IPS-18c (cell line): Measurements from ENCODE around the gene C2orf49.

Experiments used
- H3K4me3 ChIP-seq: 2 replicates; pipeline ENCODE4 v1.7.0; 2013; ENCODE audit warnings: low read depth, mild to moderate bottlenecking, low read length, moderate library complexity; ENCODE audit not compliant: insufficient read depth
- H3K9me3 ChIP-seq: one replicate; pipeline ENCODE4 v1.6.1; 2013; ENCODE audit warnings: mild to moderate bottlenecking, low read length, moderate library complexity; ENCODE audit not compliant: control insufficient read depth, insufficient read depth

Gene C2orf49

GRCh38 chr2:105337122-105338019, at the start of gene C2orf49:
Gene C2orf49, plus strand, starts transcription at chr2:105337540. Its CDS starts 48 bp downstream, at chr2:105337588.
- H3K9me3 ChIP-seq = no peaks in the 10 kb centered on the region

GRCh38 chr2:105287692-105288091, 49.6 kb upstream of the C2orf49 start:
- Histone ChIP-seq H3K9me3 (no peaks in the 10 kb centered on the region), H3K4me3 (no peak overlapping the region)

More at GRCh38 chr2:105337122-105338019, at the start of gene C2orf49:
- H3K4me3 ChIP-seq = peak within 1 kb of the TSS; percentile 73

- no peak overlapping the region for H3K4me3 ChIP-seq
- no peaks in the 10 kb centered on the region for H3K9me3 ChIP-seq
Observed at GRCh38 chr2:105288133-105288532, 49.2 kb upstream of the C2orf49 start.

GRCh38 chr2:105290981-105291660, 46.2 kb upstream of the C2orf49 start:
- Histone ChIP-seq H3K9me3 (no peaks in the 10 kb centered on the region), H3K4me3 (no peak overlapping the region)

- no peaks in the 10 kb centered on the region for H3K9me3 ChIP-seq
- no peak overlapping the region for H3K4me3 ChIP-seq
Observed at GRCh38 chr2:105291981-105292380, 45.4 kb upstream of the C2orf49 start.

GRCh38 chr2:105294046-105294445, 43.3 kb upstream of the C2orf49 start:
- H3K4me3 ChIP-seq = no peak overlapping the region
- no peaks in the 10 kb centered on the region for H3K9me3 ChIP-seq

- Histone ChIP-seq H3K9me3 (no peaks in the 10 kb centered on the region), H3K4me3 (no peak overlapping the region)
Observed at GRCh38 chr2:105294844-105295481, 42.4 kb upstream of the C2orf49 start.

- H3K4me3 ChIP-seq = no peak overlapping the region
- H3K9me3 ChIP-seq = no peaks in the 10 kb centered on the region
Observed at GRCh38 chr2:105296017-105296611, 41.2 kb upstream of the C2orf49 start.

GRCh38 chr2:105297216-105297615, 40.1 kb upstream of the C2orf49 start:
- no peaks in the 10 kb centered on the region for H3K9me3 ChIP-seq
- H3K4me3 ChIP-seq = no peak overlapping the region

- Histone ChIP-seq H3K4me3 (no peak overlapping the region), H3K9me3 (no peaks in the 10 kb centered on the region)
Observed at GRCh38 chr2:105298017-105298416, 39.3 kb upstream of the C2orf49 start.

GRCh38 chr2:105299290-105299689, 38.0 kb upstream of the C2orf49 start:
- Histone ChIP-seq H3K9me3 (no peaks in the 10 kb centered on the region), H3K4me3 (no peak overlapping the region)

GRCh38 chr2:105301646-105302045, 35.7 kb upstream of the C2orf49 start:
- Histone ChIP-seq H3K9me3 (no peaks in the 10 kb centered on the region), H3K4me3 (no peak overlapping the region)

- Histone ChIP-seq H3K4me3 (no peak overlapping the region), H3K9me3 (peaks cover 4% of the 10 kb centered on the region)
Observed at GRCh38 chr2:105307146-105307545, 30.2 kb upstream of the C2orf49 start.

GRCh38 chr2:105307550-105307949, 29.8 kb upstream of the C2orf49 start:
- no peak overlapping the region for H3K4me3 ChIP-seq
- H3K9me3 ChIP-seq = peaks cover 4% of the 10 kb centered on the region

- Histone ChIP-seq H3K9me3 (peaks cover 4% of the 10 kb centered on the region), H3K4me3 (no peak overlapping the region)
Observed at GRCh38 chr2:105307962-105308361, 29.4 kb upstream of the C2orf49 start.

- H3K4me3 ChIP-seq = no peak overlapping the region
- H3K9me3 ChIP-seq = peaks cover 4% of the 10 kb centered on the region
Observed at GRCh38 chr2:105308382-105309146, 28.8 kb upstream of the C2orf49 start.

GRCh38 chr2:105309147-105309545, 28.2 kb upstream of the C2orf49 start:
- Histone ChIP-seq H3K9me3 (peaks cover 4% of the 10 kb centered on the region), H3K4me3 (no peak overlapping the region)
